Liver (tissue), 3 donors: ENCODE measurements around the gene C5orf58.

ENCODE experiments used
- EGR1 ChIP-seq, 2 donors: IDR thresholded peaks; 2 replicates each; pipeline ENCODE4 v1.6.1; 2016 to 2018; ENCODE audit warnings: antibody characterized with exemption in 2 of 2, low read depth in 2 of 2
- GABPA ChIP-seq, 2 donors: IDR thresholded peaks in 1 of 2; conservative IDR thresholded peaks in 1 of 2; 2 replicates each; pipeline ENCODE4 v1.6.1; 2016; ENCODE audit warnings: antibody characterized with exemption in 2 of 2, mild to moderate bottlenecking in 1 of 2, moderate library complexity in 1 of 2
- HNF4G ChIP-seq: IDR thresholded peaks from 2 replicates; pipeline ENCODE4 v1.6.1; 2016; ENCODE audit warnings: antibody characterized with exemption
- RAD21 ChIP-seq, 2 donors: IDR thresholded peaks; 2 replicates each; pipeline ENCODE4 v1.6.1; 2016; ENCODE audit warnings: antibody characterized with exemption in 2 of 2, mild to moderate bottlenecking in 2 of 2
- RXRA ChIP-seq, 2 donors: IDR thresholded peaks; 2 replicates each; pipeline ENCODE4 v1.6.1; 2017 to 2018; ENCODE audit warnings: antibody characterized with exemption in 2 of 2, mild to moderate bottlenecking in 1 of 2
- SP1 ChIP-seq: IDR thresholded peaks from 2 replicates; pipeline ENCODE4 v1.6.1; 2018; ENCODE audit warnings: antibody characterized with exemption, mild to moderate bottlenecking
- TAF1 ChIP-seq: conservative IDR thresholded peaks from 2 replicates; pipeline ENCODE4 v1.6.1; 2016; ENCODE audit warnings: antibody characterized with exemption, mild to moderate bottlenecking
- TF ChIP-seq, protein P1 (sequence below): fragments of 150-350 bp; IDR thresholded peaks from 2 replicates; pipeline ENCODE4 v1.5.1; 2017; ENCODE audit warnings: improper control_type of control experiment, low read depth, low read length; ENCODE audit not compliant: missing input control
- TF ChIP-seq, protein P2 (sequence below): IDR thresholded peaks from 2 replicates; pipeline ENCODE4 v1.6.1; 2016; ENCODE audit warnings: antibody characterized with exemption, mild to moderate bottlenecking
- TF ChIP-seq, protein P3 (sequence below): IDR thresholded peaks from 2 replicates; pipeline ENCODE4 v1.6.1; 2016; ENCODE audit warnings: antibody characterized with exemption
- TF ChIP-seq, protein P4 (sequence below): IDR thresholded peaks from 2 replicates; pipeline ENCODE4 v1.6.1; 2016; ENCODE audit warnings: antibody characterized with exemption
- donor health status: healthy.
- donor health status: healthy.

DNA sequence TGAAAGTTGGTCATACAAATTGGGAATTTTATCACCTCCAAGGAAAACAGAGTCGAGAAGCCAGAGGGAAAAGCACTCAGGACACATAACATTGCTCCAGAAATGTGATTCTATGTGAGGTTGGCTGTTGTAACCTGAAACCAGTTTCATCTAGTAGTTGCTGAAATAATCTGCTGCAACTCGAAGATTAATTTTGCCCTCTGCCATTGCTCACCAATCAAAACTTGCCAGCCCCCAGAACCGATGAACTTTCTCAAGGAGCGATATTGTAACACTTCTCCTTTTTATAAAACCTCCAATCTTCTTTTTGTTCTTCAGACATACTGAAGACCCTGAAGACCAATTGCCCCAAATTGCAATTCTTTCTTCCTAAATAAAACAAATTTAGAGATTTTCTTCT lies 31.1 kb downstream of the C5orf58 start:
- TF ChIP-seq, protein P1, sequence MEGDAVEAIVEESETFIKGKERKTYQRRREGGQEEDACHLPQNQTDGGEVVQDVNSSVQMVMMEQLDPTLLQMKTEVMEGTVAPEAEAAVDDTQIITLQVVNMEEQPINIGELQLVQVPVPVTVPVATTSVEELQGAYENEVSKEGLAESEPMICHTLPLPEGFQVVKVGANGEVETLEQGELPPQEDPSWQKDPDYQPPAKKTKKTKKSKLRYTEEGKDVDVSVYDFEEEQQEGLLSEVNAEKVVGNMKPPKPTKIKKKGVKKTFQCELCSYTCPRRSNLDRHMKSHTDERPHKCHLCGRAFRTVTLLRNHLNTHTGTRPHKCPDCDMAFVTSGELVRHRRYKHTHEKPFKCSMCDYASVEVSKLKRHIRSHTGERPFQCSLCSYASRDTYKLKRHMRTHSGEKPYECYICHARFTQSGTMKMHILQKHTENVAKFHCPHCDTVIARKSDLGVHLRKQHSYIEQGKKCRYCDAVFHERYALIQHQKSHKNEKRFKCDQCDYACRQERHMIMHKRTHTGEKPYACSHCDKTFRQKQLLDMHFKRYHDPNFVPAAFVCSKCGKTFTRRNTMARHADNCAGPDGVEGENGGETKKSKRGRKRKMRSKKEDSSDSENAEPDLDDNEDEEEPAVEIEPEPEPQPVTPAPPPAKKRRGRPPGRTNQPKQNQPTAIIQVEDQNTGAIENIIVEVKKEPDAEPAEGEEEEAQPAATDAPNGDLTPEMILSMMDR: no peak
- TF ChIP-seq, protein P2, sequence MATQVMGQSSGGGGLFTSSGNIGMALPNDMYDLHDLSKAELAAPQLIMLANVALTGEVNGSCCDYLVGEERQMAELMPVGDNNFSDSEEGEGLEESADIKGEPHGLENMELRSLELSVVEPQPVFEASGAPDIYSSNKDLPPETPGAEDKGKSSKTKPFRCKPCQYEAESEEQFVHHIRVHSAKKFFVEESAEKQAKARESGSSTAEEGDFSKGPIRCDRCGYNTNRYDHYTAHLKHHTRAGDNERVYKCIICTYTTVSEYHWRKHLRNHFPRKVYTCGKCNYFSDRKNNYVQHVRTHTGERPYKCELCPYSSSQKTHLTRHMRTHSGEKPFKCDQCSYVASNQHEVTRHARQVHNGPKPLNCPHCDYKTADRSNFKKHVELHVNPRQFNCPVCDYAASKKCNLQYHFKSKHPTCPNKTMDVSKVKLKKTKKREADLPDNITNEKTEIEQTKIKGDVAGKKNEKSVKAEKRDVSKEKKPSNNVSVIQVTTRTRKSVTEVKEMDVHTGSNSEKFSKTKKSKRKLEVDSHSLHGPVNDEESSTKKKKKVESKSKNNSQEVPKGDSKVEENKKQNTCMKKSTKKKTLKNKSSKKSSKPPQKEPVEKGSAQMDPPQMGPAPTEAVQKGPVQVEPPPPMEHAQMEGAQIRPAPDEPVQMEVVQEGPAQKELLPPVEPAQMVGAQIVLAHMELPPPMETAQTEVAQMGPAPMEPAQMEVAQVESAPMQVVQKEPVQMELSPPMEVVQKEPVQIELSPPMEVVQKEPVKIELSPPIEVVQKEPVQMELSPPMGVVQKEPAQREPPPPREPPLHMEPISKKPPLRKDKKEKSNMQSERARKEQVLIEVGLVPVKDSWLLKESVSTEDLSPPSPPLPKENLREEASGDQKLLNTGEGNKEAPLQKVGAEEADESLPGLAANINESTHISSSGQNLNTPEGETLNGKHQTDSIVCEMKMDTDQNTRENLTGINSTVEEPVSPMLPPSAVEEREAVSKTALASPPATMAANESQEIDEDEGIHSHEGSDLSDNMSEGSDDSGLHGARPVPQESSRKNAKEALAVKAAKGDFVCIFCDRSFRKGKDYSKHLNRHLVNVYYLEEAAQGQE: no peak
- TF ChIP-seq, protein P3, sequence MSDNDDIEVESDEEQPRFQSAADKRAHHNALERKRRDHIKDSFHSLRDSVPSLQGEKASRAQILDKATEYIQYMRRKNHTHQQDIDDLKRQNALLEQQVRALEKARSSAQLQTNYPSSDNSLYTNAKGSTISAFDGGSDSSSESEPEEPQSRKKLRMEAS: no peak
- no peak for TF ChIP-seq RAD21 (IDR thresholded peaks at IDR 0.05)
- no peak for TF ChIP-seq GABPA (IDR thresholded peaks at IDR 0.05 in 1 of 2, conservative IDR thresholded peaks at IDR 0.05 in 1 of 2)
- TF ChIP-seq RXRA (IDR thresholded peaks at IDR 0.05): no peak
- TF ChIP-seq EGR1 (IDR thresholded peaks at IDR 0.05; ENCODE audit: low read depth in 2 of 2): no peak
- TF ChIP-seq TAF1: no peak
- TF ChIP-seq, protein P4, sequence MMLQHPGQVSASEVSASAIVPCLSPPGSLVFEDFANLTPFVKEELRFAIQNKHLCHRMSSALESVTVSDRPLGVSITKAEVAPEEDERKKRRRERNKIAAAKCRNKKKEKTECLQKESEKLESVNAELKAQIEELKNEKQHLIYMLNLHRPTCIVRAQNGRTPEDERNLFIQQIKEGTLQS: no peak
- TF ChIP-seq HNF4G: no peak
- no peak for TF ChIP-seq SP1
